ENCODE measurements around the gene SLC1A5. TPM values are rescaled to one million over a fixed set of nuclear protein-coding genes. Genes with fewer than 3 reads are reported as not detected.

The SLC1A5 gene
- total RNA-seq, 2 experiments from 2014 or later: 7.1 TPM

GRCh38 chr19:46787040-46787330 is 1.4 kb downstream of the SLC1A5 start:
- no peaks in the 10 kb centered on the region for H3K27me3 Mint-ChIP-seq
- peak overlapping the region; percentile 93 for H3K4me3 Mint-ChIP-seq
- ATAC-seq (ENCODE audit: poor library complexity) (no peak), DNase-seq (no peak)
- Histone ChIP-seq H3K27ac (ENCODE audit: low read depth in 1 of 2, low read length in 2 of 2) (peak overlapping the region; percentile 72 to 78), H3K27me3 (ENCODE audit: control insufficient read depth in 1 of 2, insufficient read depth in 2 of 2, low read length in 2 of 2) (no peaks in the 10 kb centered on the region), H3K9me3 (ENCODE audit: control insufficient read depth in 1 of 2, insufficient read depth in 1 of 2, low read length in 2 of 2) (no peaks in the 10 kb centered on the region), H3K36me3 (ENCODE audit: insufficient read depth, low read length) (peaks cover 20% of the 10 kb centered on the region), H3K4me1 (ENCODE audit: insufficient read depth, low read length) (peaks cover 71% of the 10 kb centered on the region), H3K4me3 (ENCODE audit: low read length) (peak overlapping the region; percentile 76)
- H3K4me1 Mint-ChIP-seq (ENCODE audit: low read depth): peaks cover 58% of the 10 kb centered on the region
- POLR2A ChIA-PET: interaction anchor here (2.3 kb wide), 1 partner anchor 33 kb away, joined by 9 read pairs; no protein-coding TSS in a partner anchor
- CTCF ChIA-PET: interaction anchor here (1.5 to 3.7 kb wide), 2 partner anchors 17 to 53 kb away, joined by 3 to 16 read pairs; no protein-coding TSS in a partner anchor
- intact Hi-C loops (cut with DNase I, micrococcal nuclease): loop anchor here (5.0 to 10.0 kb wide), 4 partner anchors 35 to 1538 kb away; partner anchors contain the start of genes CCDC9 (in 1 of the 2), EMP3 (in 1 of the 2) and TMEM160 (in 1 of the 2)
- peak overlapping the region; percentile 83 for H3K27ac Mint-ChIP-seq
- TF ChIP-seq, protein P1, sequence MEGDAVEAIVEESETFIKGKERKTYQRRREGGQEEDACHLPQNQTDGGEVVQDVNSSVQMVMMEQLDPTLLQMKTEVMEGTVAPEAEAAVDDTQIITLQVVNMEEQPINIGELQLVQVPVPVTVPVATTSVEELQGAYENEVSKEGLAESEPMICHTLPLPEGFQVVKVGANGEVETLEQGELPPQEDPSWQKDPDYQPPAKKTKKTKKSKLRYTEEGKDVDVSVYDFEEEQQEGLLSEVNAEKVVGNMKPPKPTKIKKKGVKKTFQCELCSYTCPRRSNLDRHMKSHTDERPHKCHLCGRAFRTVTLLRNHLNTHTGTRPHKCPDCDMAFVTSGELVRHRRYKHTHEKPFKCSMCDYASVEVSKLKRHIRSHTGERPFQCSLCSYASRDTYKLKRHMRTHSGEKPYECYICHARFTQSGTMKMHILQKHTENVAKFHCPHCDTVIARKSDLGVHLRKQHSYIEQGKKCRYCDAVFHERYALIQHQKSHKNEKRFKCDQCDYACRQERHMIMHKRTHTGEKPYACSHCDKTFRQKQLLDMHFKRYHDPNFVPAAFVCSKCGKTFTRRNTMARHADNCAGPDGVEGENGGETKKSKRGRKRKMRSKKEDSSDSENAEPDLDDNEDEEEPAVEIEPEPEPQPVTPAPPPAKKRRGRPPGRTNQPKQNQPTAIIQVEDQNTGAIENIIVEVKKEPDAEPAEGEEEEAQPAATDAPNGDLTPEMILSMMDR (IDR thresholded peaks at IDR 0.05): no peak
- no peaks in the 10 kb centered on the region for H3K9me3 Mint-ChIP-seq
- peaks cover 20% of the 10 kb centered on the region for H3K36me3 Mint-ChIP-seq (ENCODE audit: low read depth)

GRCh38 chr19:46786236-46787039 is 2.0 kb downstream of the SLC1A5 start:
- Histone ChIP-seq H3K9me3 (ENCODE audit: control insufficient read depth in 1 of 2, insufficient read depth in 1 of 2, low read length in 2 of 2) (no peaks in the 10 kb centered on the region), H3K4me3 (ENCODE audit: low read length) (peak overlapping the region; percentile 76), H3K36me3 (ENCODE audit: insufficient read depth, low read length) (peaks cover 25% of the 10 kb centered on the region), H3K27ac (ENCODE audit: low read depth in 1 of 2, low read length in 2 of 2) (peak overlapping the region; percentile 72 to 78), H3K27me3 (ENCODE audit: control insufficient read depth in 1 of 2, insufficient read depth in 2 of 2, low read length in 2 of 2) (no peaks in the 10 kb centered on the region), H3K4me1 (ENCODE audit: insufficient read depth, low read length) (peaks cover 65% of the 10 kb centered on the region)
- H3K27ac Mint-ChIP-seq: peak overlapping the region; percentile 83
- H3K9me3 Mint-ChIP-seq: no peaks in the 10 kb centered on the region
- peak overlapping the region; percentile 93 for H3K4me3 Mint-ChIP-seq
- H3K4me1 Mint-ChIP-seq (ENCODE audit: low read depth): peaks cover 55% of the 10 kb centered on the region
- no peaks in the 10 kb centered on the region for H3K27me3 Mint-ChIP-seq
- intact Hi-C loops (cut with DNase I, micrococcal nuclease): loop anchor here (1.0 to 10.0 kb wide), 5 partner anchors 36 to 1538 kb away; partner anchors contain the start of genes CCDC9 (in 1 of the 2), EMP3 (in 1 of the 2) and TMEM160 (in 1 of the 2)
- ATAC-seq (ENCODE audit: poor library complexity) (peak; percentile 68), DNase-seq (peak; percentile 44 to 93 (median 74))
- ChIA-PET CTCF (interaction anchor here (3.7 kb wide), 1 partner anchor 54 kb away, joined by 16 read pairs; no protein-coding TSS in a partner anchor), POLR2A (interaction anchor here (1.2 kb wide), 1 partner anchor 327 kb away, joined by 3 read pairs; the partner anchor contains the start of gene ZC3H4)
- TF ChIP-seq, protein P1 (IDR thresholded peaks at IDR 0.05): no peak
- H3K36me3 Mint-ChIP-seq (ENCODE audit: low read depth): peaks cover 26% of the 10 kb centered on the region

DNA sequence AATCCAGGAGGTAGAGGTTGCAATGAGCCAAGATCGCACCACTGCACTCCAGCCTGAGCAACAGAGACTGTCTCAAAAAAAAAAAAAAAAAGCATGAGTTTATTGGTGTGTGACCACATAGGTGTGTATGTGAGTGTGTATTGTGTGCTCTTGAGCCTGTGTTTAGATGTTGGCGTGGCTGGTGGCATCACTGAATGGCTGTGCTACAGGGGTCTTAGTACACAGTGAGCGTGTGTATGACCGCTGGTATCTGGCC is 2.5 kb downstream of the SLC1A5 start:
- peak overlapping the region; percentile 93 for H3K4me3 Mint-ChIP-seq

More for the DNA sequence above, 2.5 kb downstream of the SLC1A5 start:
- Mint-ChIP-seq H3K9me3 (no peaks in the 10 kb centered on the region), H3K27ac (peak overlapping the region; percentile 83), H3K36me3 (ENCODE audit: low read depth) (peaks cover 27% of the 10 kb centered on the region), H3K4me1 (ENCODE audit: low read depth) (peaks cover 55% of the 10 kb centered on the region), H3K27me3 (no peaks in the 10 kb centered on the region)
- ChIA-PET CTCF (interaction anchor here (1.0 to 3.7 kb wide), 2 partner anchors 37 to 54 kb away, joined by 4 to 16 read pairs; no protein-coding TSS in a partner anchor), POLR2A (interaction anchor here (1.2 kb wide), 1 partner anchor 327 kb away, joined by 3 read pairs; the partner anchor contains the start of gene ZC3H4)
- Histone ChIP-seq H3K36me3 (ENCODE audit: insufficient read depth, low read length) (peaks cover 30% of the 10 kb centered on the region), H3K27me3 (ENCODE audit: control insufficient read depth in 1 of 2, insufficient read depth in 2 of 2, low read length in 2 of 2) (no peaks in the 10 kb centered on the region), H3K9me3 (ENCODE audit: control insufficient read depth in 1 of 2, insufficient read depth in 1 of 2, low read length in 2 of 2) (no peaks in the 10 kb centered on the region), H3K4me1 (ENCODE audit: insufficient read depth, low read length) (peaks cover 65% of the 10 kb centered on the region), H3K4me3 (ENCODE audit: low read length) (peak overlapping the region; percentile 76), H3K27ac (ENCODE audit: low read depth in 1 of 2, low read length in 2 of 2) (peak overlapping the region; percentile 72 to 78)
- no peak for ATAC-seq (ENCODE audit: poor library complexity)
- no peak for DNase-seq
- intact Hi-C loops (cut with DNase I, micrococcal nuclease): loop anchor here (1.0 to 10.0 kb wide), 5 partner anchors 36 to 1539 kb away; partner anchors contain the start of genes CCDC9 (in 1 of the 2), EMP3 (in 1 of the 2) and TMEM160 (in 1 of the 2)
- TF ChIP-seq, protein P1 (IDR thresholded peaks at IDR 0.05): no peak

Measured in CD4-positive, alpha-beta T cell (primary cell).